Measurements from ENCODE around the gene CIB2. TPM values are rescaled to one million over a fixed set of nuclear protein-coding genes. Genes with fewer than 3 reads are reported as not detected.
A peak's percentile ranks its signal among the peaks of the same experiment; 100 is the strongest.

Gene CIB2
- polyA plus RNA-seq, 1 donor from 2014 or later: 32.4 TPM

DNA sequence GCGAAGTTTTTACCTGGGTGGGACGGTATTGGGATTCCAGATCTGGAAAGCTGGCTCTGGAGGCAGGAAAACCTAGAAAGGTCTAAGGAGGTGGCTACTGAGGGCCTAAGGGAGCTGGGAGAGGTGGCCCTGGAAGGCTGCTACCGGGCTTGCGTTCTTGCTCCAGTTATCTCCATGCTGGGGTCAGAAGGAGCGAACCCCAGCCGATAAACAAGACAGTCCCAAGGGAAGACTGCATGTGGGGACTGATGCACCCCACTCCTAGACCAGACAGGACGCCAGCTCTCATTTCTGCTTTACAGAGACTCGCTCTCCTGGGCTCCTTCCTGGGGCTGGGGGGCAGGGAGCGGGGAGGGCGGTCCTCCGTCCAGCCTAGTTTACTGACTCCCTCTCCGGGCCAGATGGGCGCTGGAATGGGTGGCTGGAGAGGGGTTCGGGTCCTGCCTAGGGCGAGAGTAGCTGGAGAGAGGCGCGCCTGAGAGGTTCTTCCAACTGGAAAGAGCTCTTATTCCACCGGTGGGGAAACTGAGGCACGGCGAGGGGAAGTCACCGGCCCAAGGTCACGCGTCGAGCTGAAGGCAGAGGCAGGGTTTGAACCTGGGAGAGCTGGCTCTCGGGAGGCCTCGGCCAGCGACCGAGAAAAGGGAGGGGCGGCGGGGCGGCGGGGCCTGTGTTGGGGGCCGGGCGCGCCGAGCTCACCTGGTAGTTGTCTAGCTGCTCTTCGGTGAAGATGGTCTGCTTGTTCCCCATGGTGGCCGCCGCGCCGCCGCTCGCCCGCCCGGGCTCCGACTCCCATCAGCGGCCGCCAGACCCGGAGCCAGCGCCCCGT lies 565 bp downstream of the CIB2 start:
- H3K9me3 ChIP-seq (ENCODE audit: low read length): no peaks in the 10 kb centered on the region

DNA sequence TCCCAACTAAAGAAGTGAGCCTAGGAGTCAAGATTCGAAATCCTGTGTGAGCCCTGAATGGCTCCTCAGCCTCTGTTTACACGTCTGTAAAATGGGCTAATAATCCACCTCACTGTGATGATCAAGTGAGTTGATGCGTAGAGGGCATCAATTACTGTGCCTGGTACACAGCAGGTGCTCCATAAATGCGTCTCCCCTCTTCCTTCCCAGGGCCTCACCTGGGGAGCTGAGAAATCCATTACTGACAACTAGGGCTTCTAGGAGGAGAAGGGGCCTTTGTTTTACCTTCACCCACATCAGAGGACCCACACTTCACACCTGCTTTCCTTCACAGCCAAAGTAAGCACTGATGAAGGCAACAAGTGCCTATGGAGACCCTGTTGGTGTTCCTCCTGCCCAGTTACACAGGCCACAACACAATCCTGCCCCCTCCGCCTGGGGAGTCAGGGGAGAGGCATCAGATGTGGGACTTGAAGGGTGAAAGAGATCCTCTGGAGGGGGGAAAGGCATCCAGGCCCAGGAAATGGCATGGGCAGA lies 1.4 kb downstream of the CIB2 start:
- Histone ChIP-seq H2AFZ (ENCODE audit: low read depth, low read length) (no peak overlapping the region), H3K9me3 (ENCODE audit: low read length) (no peaks in the 10 kb centered on the region), H3K79me2 (replicated peaks; ENCODE audit: insufficient read depth, low read length) (no peaks in the 10 kb centered on the region), H3K36me3 (ENCODE audit: insufficient read depth, low read length) (no peaks in the 10 kb centered on the region), H3F3A (ENCODE audit: insufficient read depth, low read length, poor library complexity, severe bottlenecking) (peaks cover 4% of the 10 kb centered on the region), H4K20me1 (ENCODE audit: insufficient read depth) (no peaks in the 10 kb centered on the region), H3K9me2 (ENCODE audit: insufficient read depth, low read length) (no peaks in the 10 kb centered on the region), H3K9ac (ENCODE audit: low read length) (no peak overlapping the region), H3K4me3 (ENCODE audit: low read length) (no peak overlapping the region), H3K27ac (ENCODE audit: low read length) (no peak overlapping the region), H3K4me2 (ENCODE audit: low read length) (no peak overlapping the region), H3K27me3 (ENCODE audit: insufficient read depth, low read depth, low read length) (no peaks in the 10 kb centered on the region)
- no peak for TF ChIP-seq EP300 (conservative IDR thresholded peaks at IDR 0.05; ENCODE audit: poor library complexity, severe bottlenecking)
- TF ChIP-seq POLR2AphosphoS5 (IDR thresholded peaks at IDR 0.05): no peak
- no peak for TF ChIP-seq MXI1 (conservative IDR thresholded peaks at IDR 0.05; ENCODE audit: poor library complexity, severe bottlenecking)
- no peak for TF ChIP-seq RAD21 (conservative IDR thresholded peaks at IDR 0.05)

More for the DNA sequence above, 565 bp downstream of the CIB2 start:
- Histone ChIP-seq H3K9ac (ENCODE audit: low read length) (peak overlapping the region; percentile 92), H4K20me1 (ENCODE audit: insufficient read depth) (no peaks in the 10 kb centered on the region), H3F3A (ENCODE audit: insufficient read depth, low read length, poor library complexity, severe bottlenecking) (peaks cover 4% of the 10 kb centered on the region), H3K79me2 (replicated peaks; ENCODE audit: insufficient read depth, low read length) (no peaks in the 10 kb centered on the region), H3K27me3 (ENCODE audit: insufficient read depth, low read depth, low read length) (no peaks in the 10 kb centered on the region), H3K4me3 (ENCODE audit: low read length) (peak overlapping the region; percentile 63), H3K27ac (ENCODE audit: low read length) (peak overlapping the region; percentile 12), H3K4me2 (ENCODE audit: low read length) (no peak overlapping the region), H3K9me2 (ENCODE audit: insufficient read depth, low read length) (no peaks in the 10 kb centered on the region), H3K36me3 (ENCODE audit: insufficient read depth, low read length) (no peaks in the 10 kb centered on the region), H2AFZ (ENCODE audit: low read depth, low read length) (no peak overlapping the region)
- TF ChIP-seq, protein P1, sequence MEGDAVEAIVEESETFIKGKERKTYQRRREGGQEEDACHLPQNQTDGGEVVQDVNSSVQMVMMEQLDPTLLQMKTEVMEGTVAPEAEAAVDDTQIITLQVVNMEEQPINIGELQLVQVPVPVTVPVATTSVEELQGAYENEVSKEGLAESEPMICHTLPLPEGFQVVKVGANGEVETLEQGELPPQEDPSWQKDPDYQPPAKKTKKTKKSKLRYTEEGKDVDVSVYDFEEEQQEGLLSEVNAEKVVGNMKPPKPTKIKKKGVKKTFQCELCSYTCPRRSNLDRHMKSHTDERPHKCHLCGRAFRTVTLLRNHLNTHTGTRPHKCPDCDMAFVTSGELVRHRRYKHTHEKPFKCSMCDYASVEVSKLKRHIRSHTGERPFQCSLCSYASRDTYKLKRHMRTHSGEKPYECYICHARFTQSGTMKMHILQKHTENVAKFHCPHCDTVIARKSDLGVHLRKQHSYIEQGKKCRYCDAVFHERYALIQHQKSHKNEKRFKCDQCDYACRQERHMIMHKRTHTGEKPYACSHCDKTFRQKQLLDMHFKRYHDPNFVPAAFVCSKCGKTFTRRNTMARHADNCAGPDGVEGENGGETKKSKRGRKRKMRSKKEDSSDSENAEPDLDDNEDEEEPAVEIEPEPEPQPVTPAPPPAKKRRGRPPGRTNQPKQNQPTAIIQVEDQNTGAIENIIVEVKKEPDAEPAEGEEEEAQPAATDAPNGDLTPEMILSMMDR (IDR thresholded peaks at IDR 0.05; ENCODE audit: poor library complexity, severe bottlenecking): no peak
- TF ChIP-seq, protein P2, sequence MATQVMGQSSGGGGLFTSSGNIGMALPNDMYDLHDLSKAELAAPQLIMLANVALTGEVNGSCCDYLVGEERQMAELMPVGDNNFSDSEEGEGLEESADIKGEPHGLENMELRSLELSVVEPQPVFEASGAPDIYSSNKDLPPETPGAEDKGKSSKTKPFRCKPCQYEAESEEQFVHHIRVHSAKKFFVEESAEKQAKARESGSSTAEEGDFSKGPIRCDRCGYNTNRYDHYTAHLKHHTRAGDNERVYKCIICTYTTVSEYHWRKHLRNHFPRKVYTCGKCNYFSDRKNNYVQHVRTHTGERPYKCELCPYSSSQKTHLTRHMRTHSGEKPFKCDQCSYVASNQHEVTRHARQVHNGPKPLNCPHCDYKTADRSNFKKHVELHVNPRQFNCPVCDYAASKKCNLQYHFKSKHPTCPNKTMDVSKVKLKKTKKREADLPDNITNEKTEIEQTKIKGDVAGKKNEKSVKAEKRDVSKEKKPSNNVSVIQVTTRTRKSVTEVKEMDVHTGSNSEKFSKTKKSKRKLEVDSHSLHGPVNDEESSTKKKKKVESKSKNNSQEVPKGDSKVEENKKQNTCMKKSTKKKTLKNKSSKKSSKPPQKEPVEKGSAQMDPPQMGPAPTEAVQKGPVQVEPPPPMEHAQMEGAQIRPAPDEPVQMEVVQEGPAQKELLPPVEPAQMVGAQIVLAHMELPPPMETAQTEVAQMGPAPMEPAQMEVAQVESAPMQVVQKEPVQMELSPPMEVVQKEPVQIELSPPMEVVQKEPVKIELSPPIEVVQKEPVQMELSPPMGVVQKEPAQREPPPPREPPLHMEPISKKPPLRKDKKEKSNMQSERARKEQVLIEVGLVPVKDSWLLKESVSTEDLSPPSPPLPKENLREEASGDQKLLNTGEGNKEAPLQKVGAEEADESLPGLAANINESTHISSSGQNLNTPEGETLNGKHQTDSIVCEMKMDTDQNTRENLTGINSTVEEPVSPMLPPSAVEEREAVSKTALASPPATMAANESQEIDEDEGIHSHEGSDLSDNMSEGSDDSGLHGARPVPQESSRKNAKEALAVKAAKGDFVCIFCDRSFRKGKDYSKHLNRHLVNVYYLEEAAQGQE (IDR thresholded peaks at IDR 0.05; ENCODE audit: borderline replicate concordance): no peak
- TF ChIP-seq POLR2AphosphoS5 (IDR thresholded peaks at IDR 0.05): no peak
- no peak for TF ChIP-seq EZH2 (IDR thresholded peaks at IDR 0.05; ENCODE audit: borderline replicate concordance, insufficient read depth, low read length, poor library complexity, severe bottlenecking)
- TF ChIP-seq TAF1 (IDR thresholded peaks at IDR 0.05; ENCODE audit: low read depth): no peak
- no peak for TF ChIP-seq EP300 (conservative IDR thresholded peaks at IDR 0.05; ENCODE audit: poor library complexity, severe bottlenecking)
- TF ChIP-seq RAD21 (conservative IDR thresholded peaks at IDR 0.05): no peak
- no peak for TF ChIP-seq SMC3 (conservative IDR thresholded peaks at IDR 0.05; ENCODE audit: poor library complexity)
- no peak for TF ChIP-seq MXI1 (conservative IDR thresholded peaks at IDR 0.05; ENCODE audit: poor library complexity, severe bottlenecking)

Data from neural cell (in vitro differentiated cells).